Measurements from ENCODE around the gene PPP2R1B.
"Not testable (repeated sequence)": the region's sequence is repeated elsewhere in the genome, so short reads cannot be mapped to it uniquely, and the experiment has no call there.

The PPP2R1B gene

DNA sequence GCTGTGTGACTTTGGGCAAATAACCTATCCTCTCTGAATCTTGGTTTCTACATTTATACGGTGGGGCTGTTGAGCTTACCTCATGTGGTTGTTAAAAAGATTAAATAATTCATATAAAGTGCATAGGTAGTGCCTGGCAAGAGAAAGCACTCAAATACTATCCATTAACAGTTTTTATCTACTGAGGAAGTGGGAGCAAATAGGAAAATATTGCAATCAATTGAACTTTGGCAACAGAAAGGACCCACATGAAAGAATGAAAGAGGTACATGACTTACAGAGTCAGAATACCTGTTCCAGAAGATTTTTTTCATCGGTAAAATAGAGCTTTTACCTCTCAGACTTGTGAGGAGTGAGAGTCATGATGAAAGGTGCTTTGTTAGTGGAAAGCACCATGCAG is 6.3 kb upstream of the PPP2R1B start:
- Mint-ChIP-seq H3K36me3 (ENCODE audit: low read depth) (no peaks in the 10 kb centered on the region), H3K27ac (no peak overlapping the region), H3K9me3 (no peaks in the 10 kb centered on the region), H3K27me3 (ENCODE audit: low read depth, poor library complexity) (no peaks in the 10 kb centered on the region), H3K4me3 (no peak overlapping the region), H3K4me1 (peaks cover 15% of the 10 kb centered on the region)
- no peak for DNase-seq
- TF ChIP-seq CTCF (IDR thresholded peaks at IDR 0.05), result no peak

- not testable (repeated sequence) for DNase-seq; H3K36me3 Mint-ChIP-seq (ENCODE audit: low read depth); H3K4me3 Mint-ChIP-seq; H3K27ac Mint-ChIP-seq; H3K9me3 Mint-ChIP-seq; H3K27me3 Mint-ChIP-seq (ENCODE audit: low read depth, poor library complexity)
- H3K4me1 Mint-ChIP-seq, result peaks cover 18% of the 10 kb centered on the region
Measured at GRCh38 chr11:111771205-111771604, 5.0 kb upstream of the PPP2R1B start.

GRCh38 chr11:111770581-111771134 is 4.5 kb upstream of the PPP2R1B start:
- Mint-ChIP-seq H3K27me3 (ENCODE audit: low read depth, poor library complexity) (no peaks in the 10 kb centered on the region), H3K36me3 (ENCODE audit: low read depth) (no peaks in the 10 kb centered on the region), H3K4me3 (no peak overlapping the region), H3K27ac (no peak overlapping the region), H3K4me1 (peaks cover 18% of the 10 kb centered on the region), H3K9me3 (no peaks in the 10 kb centered on the region)
- DNase-seq, result no peak
- TF ChIP-seq CTCF (IDR thresholded peaks at IDR 0.05), result no peak

GRCh38 chr11:111766834-111767142 is 599 bp upstream of the PPP2R1B start:
- Mint-ChIP-seq H3K9me3 (no peaks in the 10 kb centered on the region), H3K27ac (peak overlapping the region; percentile 60), H3K36me3 (ENCODE audit: low read depth) (peaks cover 23% of the 10 kb centered on the region), H3K4me1 (peaks cover 39% of the 10 kb centered on the region), H3K27me3 (ENCODE audit: low read depth, poor library complexity) (no peaks in the 10 kb centered on the region), H3K4me3 (peak overlapping the region; percentile 97)
- TF ChIP-seq CTCF (IDR thresholded peaks at IDR 0.05), result no peak
- no peak for DNase-seq

DNA sequence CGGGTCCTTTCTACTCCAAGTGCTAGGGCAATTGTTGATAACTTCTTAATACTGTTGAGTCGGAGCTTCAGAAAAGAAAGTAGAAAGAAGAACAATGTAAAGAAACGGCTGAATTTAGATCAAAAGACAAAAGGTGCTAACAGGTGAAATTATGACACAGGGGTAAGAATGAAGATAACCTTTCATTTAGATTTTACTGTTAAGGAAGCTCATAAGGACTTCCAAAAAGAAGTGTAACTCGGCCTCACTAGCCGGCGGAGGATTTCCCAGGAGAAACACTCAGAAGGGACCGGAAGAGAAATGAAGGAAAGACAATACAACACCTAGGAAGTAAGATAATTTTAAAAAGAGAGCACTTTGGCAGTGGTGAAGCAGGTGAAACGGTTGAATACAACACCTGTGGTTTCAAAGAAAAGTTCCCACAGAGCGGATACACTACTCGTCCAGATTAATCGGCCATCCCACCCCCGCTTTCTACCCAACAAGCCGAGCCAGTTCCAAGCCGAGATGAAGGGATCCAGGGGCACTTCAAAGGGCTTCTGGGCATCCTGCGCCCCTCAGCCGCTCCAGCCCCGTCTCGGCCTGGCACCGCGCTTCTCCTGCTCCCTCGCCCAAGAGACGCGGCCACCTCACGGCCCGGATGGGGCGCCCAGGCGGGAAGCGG is 737 bp downstream of the PPP2R1B start:
- no peak for DNase-seq
- no peak for TF ChIP-seq CTCF (IDR thresholded peaks at IDR 0.05)
- H3K4me1 Mint-ChIP-seq, result peaks cover 35% of the 10 kb centered on the region
- peak overlapping the region; percentile 97 for H3K4me3 Mint-ChIP-seq
- peaks cover 36% of the 10 kb centered on the region for H3K36me3 Mint-ChIP-seq (ENCODE audit: low read depth)
- no peaks in the 10 kb centered on the region for H3K27me3 Mint-ChIP-seq (ENCODE audit: low read depth, poor library complexity)
- H3K27ac Mint-ChIP-seq, result no peak overlapping the region
- no peaks in the 10 kb centered on the region for H3K9me3 Mint-ChIP-seq

- Mint-ChIP-seq H3K9me3 (no peaks in the 10 kb centered on the region), H3K4me1 (peaks cover 31% of the 10 kb centered on the region), H3K27ac (no peak overlapping the region), H3K36me3 (ENCODE audit: low read depth) (peaks cover 42% of the 10 kb centered on the region), H3K4me3 (peak overlapping the region; percentile 97), H3K27me3 (ENCODE audit: low read depth, poor library complexity) (no peaks in the 10 kb centered on the region)
- no peak for TF ChIP-seq CTCF (IDR thresholded peaks at IDR 0.05)
- DNase-seq, result no peak
Measured at GRCh38 chr11:111764621-111765020, 1.6 kb downstream of the PPP2R1B start.

Data from nephron progenitor cell (in vitro differentiated cells).